ENCODE results near the gene NDC80.

NDC80 gene

GRCh38 chr18:2570772-2571199 is 571 bp upstream of the NDC80 start (continued):
- TF ChIP-seq GFI1B (tag by site-specific recombination; IDR thresholded peaks at IDR 0.05), result no peak
- TF ChIP-seq KLF7 (tag by site-specific recombination; IDR thresholded peaks at IDR 0.05; ENCODE audit: borderline replicate concordance), result no peak; the same call in 1 of the 2 replicates
- TF ChIP-seq ZFP37 (tag by site-specific recombination; IDR thresholded peaks at IDR 0.05), result peak; percentile 18; the same call in 1 of the 2 replicates
- TF ChIP-seq ZNF549 (tag by site-specific recombination; IDR thresholded peaks at IDR 0.05), result no peak
- TF ChIP-seq EGR2 (tag by site-specific recombination; IDR thresholded peaks at IDR 0.05; ENCODE audit: low read depth), result peak; percentile 41; the same call in 1 of the 2 replicates
- no peak for TF ChIP-seq BCL11A (tag by site-specific recombination; IDR thresholded peaks at IDR 0.05; ENCODE audit: low read depth)
- no peak for TF ChIP-seq ZNF791 (tag by site-specific recombination; IDR thresholded peaks at IDR 0.05)
- no peak for TF ChIP-seq ZNF626 (tag by site-specific recombination; IDR thresholded peaks at IDR 0.05)
- TF ChIP-seq ZNF530 (tag by site-specific recombination; IDR thresholded peaks at IDR 0.05; ENCODE audit: low read depth), result no peak
- peak; percentile 14; the same call in 1 of the 2 replicates for TF ChIP-seq ZBTB10 (tag by site-specific recombination; IDR thresholded peaks at IDR 0.05)
- TF ChIP-seq ZNF513 (tag by site-specific recombination; IDR thresholded peaks at IDR 0.05), result no peak
- TF ChIP-seq ZNF391 (tag by site-specific recombination; IDR thresholded peaks at IDR 0.05; ENCODE audit: borderline replicate concordance, low read depth), result no peak
- no peak for TF ChIP-seq ZBTB26 (tag by site-specific recombination; optimal IDR thresholded peaks at IDR 0.05)
- TF ChIP-seq ZNF19 (tag by site-specific recombination; IDR thresholded peaks at IDR 0.05; ENCODE audit: low read depth), result no peak
- TF ChIP-seq ZBTB8A (tag by site-specific recombination; IDR thresholded peaks at IDR 0.05), result peak; percentile 79; the same call in 1 of the 2 replicates
- 0 out of 2 replicates have a peak, but pooled peaks have one; percentile 8 for TF ChIP-seq ZNF398 (tag by site-specific recombination; IDR thresholded peaks at IDR 0.05)
- no peak for TF ChIP-seq ZNF670 (tag by site-specific recombination; IDR thresholded peaks at IDR 0.05; ENCODE audit: low read depth)
- TF ChIP-seq ZNF785 (tag by site-specific recombination; IDR thresholded peaks at IDR 0.05), result no peak
- TF ChIP-seq PRDM10 (tag by site-specific recombination; IDR thresholded peaks at IDR 0.05), result peak; percentile 98
- TF ChIP-seq ZNF366 (tag by site-specific recombination; conservative IDR thresholded peaks at IDR 0.05), result 0 out of 2 replicates have a peak, but pooled peaks have one; percentile 9
- TF ChIP-seq KLF16 (tag by site-specific recombination; IDR thresholded peaks at IDR 0.05), result no peak
- TF ChIP-seq SP7 (tag by site-specific recombination; IDR thresholded peaks at IDR 0.05), result no peak
- peak; percentile 60 for TF ChIP-seq CTCF (tag by site-specific recombination; IDR thresholded peaks at IDR 0.05)
- TF ChIP-seq ZNF148 (tag by site-specific recombination; IDR thresholded peaks at IDR 0.05; ENCODE audit: borderline replicate concordance), result no peak
